CD14-positive monocyte (primary cell): ENCODE data around the gene MCC. TPM values are rescaled to one million over a fixed set of nuclear protein-coding genes. Genes with fewer than 3 reads are reported as not detected.

Experiments
- DNase-seq, 3 donors: peaks; one replicate each; pipeline ENCODE4 v3.0.0-alpha.2; 2011 to 2022
- H2AFZ ChIP-seq: 2 replicates; pipeline ENCODE4 v1.6.0; 2012; ENCODE audit warnings: mild to moderate bottlenecking, low read depth, low read length, inconsistent platforms; ENCODE audit not compliant: insufficient read depth, poor library complexity, severe bottlenecking
- H3K27ac ChIP-seq, 2 donors: 1 replicate in 1 of 2; 2 replicates in 1 of 2; pipeline ENCODE4 v1.5.1; 2012 to 2013; ENCODE audit warnings: low read length in 2 of 2, control low read depth in 1 of 2, inconsistent platforms in 1 of 2, low read depth in 1 of 2, mild to moderate bottlenecking in 1 of 2
- H3K27me3 ChIP-seq, 2 donors: one replicate each; pipeline versions ENCODE4 v1.6.0 to v1.6.1; 2011 to 2013; ENCODE audit warnings: low read length in 2 of 2; ENCODE audit not compliant: control insufficient read depth in 2 of 2, insufficient read depth in 2 of 2
- H3K36me3 ChIP-seq, 2 donors: replicated peaks in 1 of 2; 1 replicate in 1 of 2; 2 replicates in 1 of 2; pipeline versions ENCODE4 v1.5.1 to v1.6.1; 2012 to 2013; ENCODE audit warnings: low read length in 2 of 2, control low read depth in 1 of 2, inconsistent platforms in 1 of 2, mild to moderate bottlenecking in 1 of 2; ENCODE audit not compliant: insufficient read depth in 2 of 2, control insufficient read depth in 1 of 2
- H3K4me1 ChIP-seq, 2 donors: 1 replicate in 1 of 2; 2 replicates in 1 of 2; pipeline versions ENCODE4 v1.5.1 to v1.6.1; 2012 to 2013; ENCODE audit warnings: low read length in 2 of 2, control low read depth in 1 of 2, inconsistent platforms in 1 of 2, mild to moderate bottlenecking in 1 of 2, moderate library complexity in 1 of 2; ENCODE audit not compliant: insufficient read depth in 2 of 2, control insufficient read depth in 1 of 2
- H3K4me2 ChIP-seq: replicated peaks from 2 replicates; pipeline ENCODE3; 2012; ENCODE audit warnings: low read length, moderate library complexity, mild to moderate bottlenecking; ENCODE audit not compliant: poor library complexity, severe bottlenecking; ENCODE audit errors: extremely low read depth
- H3K4me3 ChIP-seq, 3 experiments: fragments of 200-600 bp in 1 of 3; sonication (generic) in 1 of 3; replicated peaks in 1 of 3; 1 replicate in 2 of 3; 2 replicates in 1 of 3; pipeline ENCODE4 v1.5.1; 2011 to 2013; ENCODE audit warnings: low read length in 3 of 3, mild to moderate bottlenecking in 3 of 3, control low read depth in 2 of 3, low read depth in 2 of 3, inconsistent platforms in 1 of 3, moderate library complexity in 1 of 3
- H3K79me2 ChIP-seq: 2 replicates; pipeline ENCODE4 v1.6.0; 2012; ENCODE audit warnings: mild to moderate bottlenecking, control low read depth, inconsistent platforms, low read length, moderate library complexity; ENCODE audit not compliant: insufficient read depth
- H3K9ac ChIP-seq: 2 replicates; pipeline ENCODE4 v1.6.0; 2017; ENCODE audit warnings: low read length, mild to moderate bottlenecking; ENCODE audit not compliant: insufficient read depth, poor library complexity, severe bottlenecking
- H3K9me3 ChIP-seq, 2 donors: replicated peaks in 1 of 2; 1 replicate in 1 of 2; 2 replicates in 1 of 2; pipeline versions ENCODE4 v1.5.1 to v1.6.1; 2012 to 2013; ENCODE audit warnings: low read length in 2 of 2, control low read depth in 1 of 2; ENCODE audit not compliant: control insufficient read depth in 1 of 2, insufficient read depth in 1 of 2
- H4K20me1 ChIP-seq: 2 replicates; pipeline ENCODE4 v1.6.0; 2012; ENCODE audit warnings: mild to moderate bottlenecking, low read length, control low read depth, moderate library complexity; ENCODE audit not compliant: insufficient read depth
- H3K27ac Mint-ChIP-seq, 7 donors: one replicate each; pipeline ENCODE4 v1.8.0; 2020; ENCODE audit warnings: mild to moderate bottlenecking in 7 of 7, mixed read lengths in 7 of 7, moderate library complexity in 6 of 7, inconsistent platforms in 2 of 7
- H3K27me3 Mint-ChIP-seq, 3 donors: one replicate each; pipeline ENCODE4 v1.8.0; 2021 to 2022; ENCODE audit warnings: low read depth in 3 of 3, mild to moderate bottlenecking in 3 of 3, mixed read lengths in 3 of 3, moderate library complexity in 3 of 3, inconsistent platforms in 1 of 3
- H3K36me3 Mint-ChIP-seq, 2 donors: one replicate each; pipeline ENCODE4 v1.8.0; 2020; ENCODE audit warnings: mixed read lengths in 2 of 2, inconsistent platforms in 1 of 2, mild to moderate bottlenecking in 1 of 2
- H3K4me1 Mint-ChIP-seq: one replicate; pipeline ENCODE4 v1.8.0; 2020; ENCODE audit warnings: mild to moderate bottlenecking, mixed read lengths
- H3K4me3 Mint-ChIP-seq, 2 donors: one replicate each; pipeline ENCODE4 v1.8.0; 2020; ENCODE audit warnings: mild to moderate bottlenecking in 2 of 2, mixed read lengths in 2 of 2, moderate library complexity in 1 of 2
- H3K9me3 Mint-ChIP-seq, 7 donors: one replicate each; pipeline ENCODE4 v1.8.0; 2020 to 2022; ENCODE audit warnings: mixed read lengths in 7 of 7, mild to moderate bottlenecking in 6 of 7, moderate library complexity in 6 of 7, inconsistent platforms in 2 of 7
- CTCF ChIP-seq: fragments of 200-600 bp; IDR thresholded peaks from one replicate; pipeline ENCODE4 v1.8.0; 2022; ENCODE audit warnings: antibody characterized with exemption, mild to moderate bottlenecking
- WGBS: methylation state at CpG from one replicate; pipeline ENCODE4 v1.1.5; 2013; ENCODE audit warnings: missing lambda C conversion rate; ENCODE audit not compliant: insufficient coverage; 5-methylcytosine and 5-hydroxymethylcytosine counted together
- intact Hi-C, 2 donors: fragments of 100-400 bp; cut with micrococcal nuclease; formaldehyde crosslinking; loops; one replicate each; pipeline versions ENCODE4 v1.15.0 to v1.15.1; 2023
- polyA plus RNA-seq, 3 donors: library from polyadenylated mRNA; depleted of rRNA in 1 of 3; unstranded in 2 of 3; stranded (reverse) in 1 of 3; fragments of 300-500 nt in 2 of 3; fragments of >200 nt in 1 of 3; fragmentation: Illumina TruSeq in 2 of 3; gene quantifications; 1 replicate in 2 of 3; 2 replicates in 1 of 3; pipeline ENCODE4 v1.2.3, GENCODE V29; 2012 to 2021

The MCC gene
- polyA plus RNA-seq, 3 donors: 0.09 TPM; not detected in 2

GRCh38 chr5:113269023-113269997, 218.9 kb downstream of the MCC start:
- Histone ChIP-seq H3K9me3 (no peaks in the 10 kb centered on the region), H3K9ac (no peak overlapping the region), H2AFZ (no peak overlapping the region), H3K4me2 (no peak overlapping the region), H3K4me1 (no peaks in the 10 kb centered on the region), H3K27me3 (no peaks in the 10 kb centered on the region), H3K79me2 (no peaks in the 10 kb centered on the region), H3K4me3 (no peak overlapping the region), H3K27ac (no peak overlapping the region), H4K20me1 (no peaks in the 10 kb centered on the region), H3K36me3 (no peaks in the 10 kb centered on the region)
- 100% methylated on average over 1 of the region's 4 CpGs for WGBS
- no peaks in the 10 kb centered on the region for H3K4me1 Mint-ChIP-seq
- H3K4me3 Mint-ChIP-seq: no peak overlapping the region
- no peaks in the 10 kb centered on the region for H3K36me3 Mint-ChIP-seq
- H3K9me3 Mint-ChIP-seq: peaks cover 0 to 4% (median 0%) of the 10 kb centered on the region in 7 donors
- no peak for TF ChIP-seq CTCF
- H3K27ac Mint-ChIP-seq: no peak overlapping the region
- intact Hi-C loops: no loop called here
- H3K27me3 Mint-ChIP-seq: peaks cover 0 to 9% (median 2%) of the 10 kb centered on the region in 3 donors
- no peak for DNase-seq

GRCh38 chr5:113268232-113268631, 220.0 kb downstream of the MCC start:
- H4K20me1 ChIP-seq: no peaks in the 10 kb centered on the region
- H3K4me2 ChIP-seq: no peak overlapping the region
- H3K27me3 ChIP-seq: no peaks in the 10 kb centered on the region
- H3K9ac ChIP-seq: no peak overlapping the region
- no peak for TF ChIP-seq CTCF
- intact Hi-C loops: no loop called here
- peaks cover 0 to 8% (median 2%) of the 10 kb centered on the region in 3 donors for H3K27me3 Mint-ChIP-seq
- no peak overlapping the region for H3K27ac Mint-ChIP-seq
- no peaks in the 10 kb centered on the region for H3K9me3 ChIP-seq
- DNase-seq: no peak
- H3K4me1 Mint-ChIP-seq: no peaks in the 10 kb centered on the region
- no peak overlapping the region for H3K4me3 Mint-ChIP-seq
- no peaks in the 10 kb centered on the region for H3K36me3 Mint-ChIP-seq
- H3K79me2 ChIP-seq: no peaks in the 10 kb centered on the region
- no peaks in the 10 kb centered on the region for H3K36me3 ChIP-seq
- 100% methylated on average over 2 of the region's 4 CpGs for WGBS
- H3K27ac ChIP-seq: no peak overlapping the region
- H3K4me1 ChIP-seq: no peaks in the 10 kb centered on the region
- no peak overlapping the region for H3K4me3 ChIP-seq
- H3K9me3 Mint-ChIP-seq: peaks cover 0 to 4% (median 0%) of the 10 kb centered on the region in 7 donors
- H2AFZ ChIP-seq: no peak overlapping the region
